GM12892 (cell line): ENCODE measurements around the gene CD69. TPM values are rescaled to one million over a fixed set of nuclear protein-coding genes. Genes with fewer than 3 reads are reported as not detected.

Source experiments
- DNase-seq: peaks from one replicate; pipeline ENCODE4 v3.0.0; 2011; ENCODE audit not compliant: insufficient read length
- FAIRE-seq: peaks from 2 replicates; lab custom pipeline; 2011; peaks lifted over from hg19 to GRCh38; lab: Jason Lieb, UNC
- POLR2A ChIP-seq: IDR thresholded peaks from 2 replicates; pipeline ENCODE4 v1.6.1; 2011; ENCODE audit warnings: low read depth, low read length, control low read depth
- POLR2AphosphoS5 ChIP-seq: IDR thresholded peaks from 2 replicates; pipeline ENCODE4 v1.6.1; 2011; ENCODE audit warnings: low read depth, low read length, control low read depth
- TAF1 ChIP-seq: IDR thresholded peaks from 2 replicates; pipeline ENCODE4 v1.6.1; 2011; ENCODE audit warnings: low read depth, mild to moderate bottlenecking, control low read depth, low read length, borderline replicate concordance
- polyA plus RNA-seq: library from polyadenylated mRNA; unstranded; fragments of >200 nt; gene quantifications from one replicate; pipeline ENCODE4 v1.2.1, GENCODE V29; 2012; ENCODE audit warnings: missing spikeins, inconsistent platforms; ENCODE audit not compliant: missing spikeins

The CD69 gene
- 59.9 TPM for polyA plus RNA-seq

- DNase-seq (no peak), FAIRE-seq (peak; percentile 99)
- TF ChIP-seq POLR2A (peak; percentile 99), TAF1 (peak; percentile 81), POLR2AphosphoS5 (peak; percentile 99)
These were observed at the start of gene CD69 for GRCh38 chr12:9760699-9761418. CD69 (minus strand) TSS chr12:9760901; CDS start chr12:9760820, 81 bp downstream.

GRCh38 chr12:9809866-9810265 lies 49.2 kb upstream of the CD69 start:
- FAIRE-seq (no peak), DNase-seq (no peak)
- TF ChIP-seq POLR2AphosphoS5: no peak
- TF ChIP-seq TAF1: no peak
- no peak for TF ChIP-seq POLR2A

GRCh38 chr12:9809338-9809737 lies 48.6 kb upstream of the CD69 start:
- FAIRE-seq: no peak
- no peak for TF ChIP-seq POLR2A
- TF ChIP-seq TAF1: no peak
- no peak for TF ChIP-seq POLR2AphosphoS5
- no peak for DNase-seq

GRCh38 chr12:9808504-9808903 lies 47.8 kb upstream of the CD69 start:
- no peak for TF ChIP-seq POLR2A
- TF ChIP-seq TAF1: no peak
- TF ChIP-seq POLR2AphosphoS5: no peak
- DNase-seq: no peak
- FAIRE-seq: no peak

- TF ChIP-seq TAF1 (no peak), POLR2AphosphoS5 (no peak), POLR2A (no peak)
- DNase-seq: no peak
- no peak for FAIRE-seq
These were observed 46.0 kb upstream of the CD69 start for GRCh38 chr12:9806714-9807113.

- no peak for FAIRE-seq
- no peak for DNase-seq
- TF ChIP-seq TAF1 (no peak), POLR2A (no peak), POLR2AphosphoS5 (no peak)
These were observed 45.2 kb upstream of the CD69 start for GRCh38 chr12:9805883-9806282.

- no peak for TF ChIP-seq POLR2AphosphoS5
- no peak for TF ChIP-seq TAF1
- no peak for TF ChIP-seq POLR2A
- DNase-seq (no peak), FAIRE-seq (no peak)
These were observed 39.3 kb upstream of the CD69 start for GRCh38 chr12:9799961-9800360.

GRCh38 chr12:9797722-9798619 lies 37.3 kb upstream of the CD69 start:
- FAIRE-seq: peak; percentile 93
- DNase-seq: no peak
- TF ChIP-seq TAF1: no peak
- TF ChIP-seq POLR2AphosphoS5: no peak
- no peak for TF ChIP-seq POLR2A

GRCh38 chr12:9796971-9797370 lies 36.3 kb upstream of the CD69 start:
- FAIRE-seq: peak; percentile 17
- TF ChIP-seq TAF1 (no peak), POLR2A (no peak)
- DNase-seq: no peak

GRCh38 chr12:9796346-9796745 lies 35.6 kb upstream of the CD69 start:
- no peak for TF ChIP-seq TAF1
- TF ChIP-seq POLR2AphosphoS5: no peak
- TF ChIP-seq POLR2A: no peak
- FAIRE-seq (no peak), DNase-seq (no peak)

GRCh38 chr12:9795945-9796344 lies 35.2 kb upstream of the CD69 start:
- FAIRE-seq (peak; percentile 71), DNase-seq (no peak)
- TF ChIP-seq TAF1 (no peak), POLR2A (no peak), POLR2AphosphoS5 (no peak)
